ENCODE measurements around the gene FMN1. TPM values are rescaled to one million over a fixed set of nuclear protein-coding genes. Genes with fewer than 3 reads are reported as not detected.

FMN1 gene
- polyA plus RNA-seq, 1 donor from 2014 or later = 0.40 TPM

- no peaks in the 10 kb centered on the region for H3K79me2 ChIP-seq (replicated peaks; ENCODE audit: insufficient read depth, low read length)
- H3F3A ChIP-seq (ENCODE audit: insufficient read depth, low read length, poor library complexity, severe bottlenecking) = no peaks in the 10 kb centered on the region
- no peaks in the 10 kb centered on the region for H3K9me2 ChIP-seq (ENCODE audit: insufficient read depth, low read length)
- no peak overlapping the region for H3K9ac ChIP-seq (ENCODE audit: low read length)
- H3K27ac ChIP-seq (ENCODE audit: low read length) = no peak overlapping the region
- no peaks in the 10 kb centered on the region for H3K9me3 ChIP-seq (ENCODE audit: low read length)
- H3K4me2 ChIP-seq (ENCODE audit: low read length) = no peak overlapping the region
- H4K20me1 ChIP-seq (ENCODE audit: insufficient read depth) = no peaks in the 10 kb centered on the region
- TF ChIP-seq TAF1 (IDR thresholded peaks at IDR 0.05; ENCODE audit: low read depth) (no peak), REST (IDR thresholded peaks at IDR 0.05; ENCODE audit: borderline replicate concordance) (no peak), EZH2 (IDR thresholded peaks at IDR 0.05; ENCODE audit: borderline replicate concordance, insufficient read depth, low read length, poor library complexity, severe bottlenecking) (no peak), SMC3 (conservative IDR thresholded peaks at IDR 0.05; ENCODE audit: poor library complexity) (no peak), EP300 (conservative IDR thresholded peaks at IDR 0.05; ENCODE audit: poor library complexity, severe bottlenecking) (no peak), MXI1 (conservative IDR thresholded peaks at IDR 0.05; ENCODE audit: poor library complexity, severe bottlenecking) (no peak), RAD21 (conservative IDR thresholded peaks at IDR 0.05) (no peak), POLR2AphosphoS5 (IDR thresholded peaks at IDR 0.05) (no peak), CTCF (IDR thresholded peaks at IDR 0.05; ENCODE audit: poor library complexity, severe bottlenecking) (no peak)
- H3K27me3 ChIP-seq (ENCODE audit: insufficient read depth, low read depth, low read length) = no peaks in the 10 kb centered on the region
- H3K4me3 ChIP-seq (ENCODE audit: low read length) = no peak overlapping the region
- no peaks in the 10 kb centered on the region for H3K36me3 ChIP-seq (ENCODE audit: insufficient read depth, low read length)
- H2AFZ ChIP-seq (ENCODE audit: low read depth, low read length) = no peak overlapping the region
Measured at GRCh38 chr15:33027306-33028035, 167.0 kb downstream of the FMN1 start.

- no peak for TF ChIP-seq SMC3 (conservative IDR thresholded peaks at IDR 0.05; ENCODE audit: poor library complexity)
- TF ChIP-seq RAD21 (conservative IDR thresholded peaks at IDR 0.05) = no peak
- no peak for TF ChIP-seq EZH2 (IDR thresholded peaks at IDR 0.05; ENCODE audit: borderline replicate concordance, insufficient read depth, low read length, poor library complexity, severe bottlenecking)
- no peak for TF ChIP-seq CTCF (IDR thresholded peaks at IDR 0.05; ENCODE audit: poor library complexity, severe bottlenecking)
- Histone ChIP-seq H3F3A (ENCODE audit: insufficient read depth, low read length, poor library complexity, severe bottlenecking) (no peaks in the 10 kb centered on the region), H3K27ac (ENCODE audit: low read length) (no peak overlapping the region), H3K36me3 (ENCODE audit: insufficient read depth, low read length) (no peaks in the 10 kb centered on the region), H3K9me3 (ENCODE audit: low read length) (no peaks in the 10 kb centered on the region), H4K20me1 (ENCODE audit: insufficient read depth) (no peaks in the 10 kb centered on the region), H3K9ac (ENCODE audit: low read length) (no peak overlapping the region), H2AFZ (ENCODE audit: low read depth, low read length) (no peak overlapping the region), H3K4me3 (ENCODE audit: low read length) (no peak overlapping the region), H3K4me2 (ENCODE audit: low read length) (no peak overlapping the region), H3K9me2 (ENCODE audit: insufficient read depth, low read length) (no peaks in the 10 kb centered on the region), H3K79me2 (replicated peaks; ENCODE audit: insufficient read depth, low read length) (no peaks in the 10 kb centered on the region), H3K27me3 (ENCODE audit: insufficient read depth, low read depth, low read length) (no peaks in the 10 kb centered on the region)
Measured at GRCh38 chr15:33026614-33027013, 167.9 kb downstream of the FMN1 start.
